Neural cell (in vitro differentiated cells): ENCODE data around the gene ATG14. TPM values are rescaled to one million over a fixed set of nuclear protein-coding genes. Genes with fewer than 3 reads are reported as not detected.

Source experiments
- H2AFZ ChIP-seq: fragments of 200-600, 300-800 bp; sonication (generic), shearing (Covaris generic); 2 replicates; pipeline ENCODE4 v1.6.0; 2014; ENCODE audit warnings: low read depth, mild to moderate bottlenecking, antibody characterized with exemption, low read length, moderate library complexity
- H3F3A ChIP-seq: fragments of 200-600 bp; shearing (Covaris generic); 2 replicates; pipeline ENCODE4 v1.6.1; 2016; ENCODE audit warnings: mild to moderate bottlenecking, moderate library complexity, mixed read lengths, antibody characterized with exemption, low read length; ENCODE audit not compliant: insufficient read depth, poor library complexity, severe bottlenecking
- H3K27ac ChIP-seq: fragments of 200-600, 300-800 bp; sonication (generic), shearing (Covaris generic); 2 replicates; pipeline ENCODE4 v1.5.1; 2014; ENCODE audit warnings: mild to moderate bottlenecking, low read length, moderate library complexity
- H3K27me3 ChIP-seq: fragments of 300-800, 200-600 bp; sonication (generic), shearing (Covaris generic); 2 replicates; pipeline ENCODE4 v1.6.0; 2014; ENCODE audit warnings: mild to moderate bottlenecking, low read depth, low read length, moderate library complexity; ENCODE audit not compliant: insufficient read depth
- H3K36me3 ChIP-seq: fragments of 300-800, 200-600 bp; sonication (generic), shearing (Covaris generic); 2 replicates; pipeline ENCODE4 v1.5.1; 2014; ENCODE audit warnings: mild to moderate bottlenecking, antibody characterized with exemption, low read length, moderate library complexity; ENCODE audit not compliant: insufficient read depth
- H3K4me2 ChIP-seq: fragments of 300-800, 200-600 bp; sonication (generic), shearing (Covaris generic); 2 replicates; pipeline ENCODE4 v1.6.0; 2014; ENCODE audit warnings: mild to moderate bottlenecking, low read length
- H3K4me3 ChIP-seq: fragments of 300-800, 200-600 bp; sonication (generic), shearing (Covaris generic); 2 replicates; pipeline ENCODE4 v1.5.1; 2014; ENCODE audit warnings: mild to moderate bottlenecking, low read length, moderate library complexity
- H3K79me2 ChIP-seq: fragments of 200-600 bp; shearing (Covaris generic); replicated peaks from 2 replicates; pipeline ENCODE4 v1.6.0; 2014; ENCODE audit warnings: mild to moderate bottlenecking, low read length, moderate library complexity; ENCODE audit not compliant: insufficient read depth
- H3K9ac ChIP-seq: fragments of 300-800, 200-600 bp; sonication (generic), shearing (Covaris generic); 2 replicates; pipeline ENCODE4 v1.6.1; 2016; ENCODE audit warnings: mild to moderate bottlenecking, low read length, mixed read lengths
- H3K9me2 ChIP-seq: fragments of 200-600 bp; shearing (Covaris generic); 2 replicates; pipeline ENCODE4 v1.6.1; 2016; ENCODE audit warnings: mild to moderate bottlenecking, low read length, mixed read lengths; ENCODE audit not compliant: insufficient read depth
- H3K9me3 ChIP-seq: fragments of 200-600, 300-800 bp; sonication (generic), shearing (Covaris generic); 2 replicates; pipeline ENCODE4 v1.6.1; 2016; ENCODE audit warnings: mild to moderate bottlenecking, mixed run types, low read length, moderate library complexity, mixed read lengths
- H4K20me1 ChIP-seq: fragments of 200-600 bp; shearing (Covaris generic); 2 replicates; pipeline ENCODE4 v1.6.1; 2016; ENCODE audit warnings: mild to moderate bottlenecking, mixed run types; ENCODE audit not compliant: insufficient read depth
- CTCF ChIP-seq: fragments of 450-650 bp; IDR thresholded peaks from 2 replicates; pipeline ENCODE4 v1.5.1; 2014; ENCODE audit warnings: antibody characterized with exemption, mild to moderate bottlenecking, moderate library complexity; ENCODE audit not compliant: poor library complexity, severe bottlenecking
- EP300 ChIP-seq: fragments of 450-650 bp; conservative IDR thresholded peaks from 2 replicates; pipeline ENCODE4 v1.6.1; 2014; ENCODE audit warnings: antibody characterized with exemption, mild to moderate bottlenecking, moderate library complexity; ENCODE audit not compliant: poor library complexity, severe bottlenecking
- EZH2 ChIP-seq: fragments of 200-600, 300-800 bp; shearing (Covaris generic), sonication (generic); IDR thresholded peaks from 2 replicates; pipeline ENCODE4 v1.6.1; 2014; ENCODE audit warnings: antibody characterized with exemption, low read length, borderline replicate concordance, mild to moderate bottlenecking; ENCODE audit not compliant: insufficient read depth, poor library complexity, severe bottlenecking
- MXI1 ChIP-seq: fragments of 450-650 bp; conservative IDR thresholded peaks from 2 replicates; pipeline ENCODE4 v1.6.1; 2014; ENCODE audit warnings: antibody characterized with exemption, mild to moderate bottlenecking; ENCODE audit not compliant: poor library complexity, severe bottlenecking
- POLR2AphosphoS5 ChIP-seq: IDR thresholded peaks from 2 replicates; pipeline ENCODE4 v1.6.1; 2012
- RAD21 ChIP-seq: fragments of 450-650 bp; conservative IDR thresholded peaks from 2 replicates; pipeline ENCODE4 v1.6.1; 2014; ENCODE audit warnings: antibody characterized with exemption, mild to moderate bottlenecking, moderate library complexity
- REST ChIP-seq: IDR thresholded peaks from 2 replicates; pipeline ENCODE4 v1.6.1; 2012; ENCODE audit warnings: borderline replicate concordance
- SMC3 ChIP-seq: fragments of 450-650 bp; conservative IDR thresholded peaks from 2 replicates; pipeline ENCODE4 v1.6.1; 2014; ENCODE audit warnings: antibody characterized with exemption, mild to moderate bottlenecking, moderate library complexity; ENCODE audit not compliant: poor library complexity
- polyA plus RNA-seq: library from polyadenylated mRNA; depleted of rRNA; stranded (reverse); fragments of >200 nt; gene quantifications from 2 replicates; pipeline ENCODE4 v1.2.3, GENCODE V29; 2014

The ATG14 gene
- polyA plus RNA-seq, 1 donor from 2014 or later: 28.2 TPM

- Histone ChIP-seq H3K4me3 (no peak overlapping the region), H3K79me2 (no peaks in the 10 kb centered on the region), H3F3A (no peaks in the 10 kb centered on the region), H3K9me2 (no peaks in the 10 kb centered on the region), H3K36me3 (no peaks in the 10 kb centered on the region), H3K9me3 (no peaks in the 10 kb centered on the region), H3K27me3 (no peaks in the 10 kb centered on the region), H3K27ac (no peak overlapping the region), H3K4me2 (no peak overlapping the region), H4K20me1 (no peaks in the 10 kb centered on the region), H2AFZ (no peak overlapping the region), H3K9ac (no peak overlapping the region)
- no peak for TF ChIP-seq CTCF
- TF ChIP-seq EP300: no peak
- no peak for TF ChIP-seq REST
- TF ChIP-seq SMC3: no peak
- TF ChIP-seq EZH2: no peak
Measured at GRCh38 chr14:55436931-55437330, 25.3 kb upstream of the ATG14 start.

- no peak overlapping the region for H3K4me2 ChIP-seq
- H2AFZ ChIP-seq: no peak overlapping the region
- no peaks in the 10 kb centered on the region for H3F3A ChIP-seq
- no peaks in the 10 kb centered on the region for H4K20me1 ChIP-seq
- H3K27ac ChIP-seq: no peak overlapping the region
- no peak overlapping the region for H3K9ac ChIP-seq
- no peaks in the 10 kb centered on the region for H3K9me2 ChIP-seq
- H3K36me3 ChIP-seq: no peaks in the 10 kb centered on the region
- H3K4me3 ChIP-seq: no peak overlapping the region
- H3K27me3 ChIP-seq: no peaks in the 10 kb centered on the region
- TF ChIP-seq REST: no peak
- TF ChIP-seq RAD21: no peak
- TF ChIP-seq POLR2AphosphoS5: no peak
- no peak for TF ChIP-seq MXI1
- H3K79me2 ChIP-seq: no peaks in the 10 kb centered on the region
- H3K9me3 ChIP-seq: no peaks in the 10 kb centered on the region
Measured at GRCh38 chr14:55436519-55436918, 24.9 kb upstream of the ATG14 start.
